ENCODE data around the gene IQGAP1. TPM values are rescaled to one million over a fixed set of nuclear protein-coding genes. Genes with fewer than 3 reads are reported as not detected.

IQGAP1 gene
- total RNA-seq, 1 experiment from 2014 or later: 113 TPM

GRCh38 chr15:90497912-90498311 lies 109.9 kb downstream of the IQGAP1 start:
- ChIA-PET POLR2A (no interaction called here), RAD21 (ENCODE audit: low non-redundant PET in 1 of 2, low total read pairs in 2 of 2, uncharacterized antibody in 2 of 2, unreplicated experiment in 2 of 2) (no interaction called here), CTCF (no interaction called here)
- no peaks in the 10 kb centered on the region for H3K27me3 ChIP-seq (ENCODE audit: insufficient read depth, low read length)
- H3K4me1 ChIP-seq (ENCODE audit: control insufficient read depth in 1 of 2, insufficient read depth in 2 of 2, low read length in 2 of 2): no peaks in the 10 kb centered on the region
- H4K20me1 ChIP-seq (ENCODE audit: insufficient read depth): no peaks in the 10 kb centered on the region
- H3K9ac ChIP-seq (ENCODE audit: low read length): no peak overlapping the region
- H2AFZ ChIP-seq (ENCODE audit: low read depth, low read length, poor library complexity, severe bottlenecking): no peak overlapping the region
- TF ChIP-seq POLR2AphosphoS5 (IDR thresholded peaks at IDR 0.05; ENCODE audit: low read depth, low read length): no peak
- TF ChIP-seq SIN3A (IDR thresholded peaks at IDR 0.05; ENCODE audit: low read depth): no peak
- TF ChIP-seq ZBTB33 (IDR thresholded peaks at IDR 0.05; ENCODE audit: extremely low read depth, insufficient replicate concordance, low read length): no peak
- TF ChIP-seq POLR2A (IDR thresholded peaks at IDR 0.05; ENCODE audit: borderline replicate concordance, extremely low read depth, insufficient read depth, insufficient read length): no peak
- TF ChIP-seq EGR1 (IDR thresholded peaks at IDR 0.05; ENCODE audit: low read depth): no peak
- no peak for TF ChIP-seq SP1 (IDR thresholded peaks at IDR 0.05; ENCODE audit: low read depth)
- no peak for TF ChIP-seq RAD21 (IDR thresholded peaks at IDR 0.05; ENCODE audit: low read depth)
- TF ChIP-seq ZNF274 (IDR thresholded peaks at IDR 0.05; ENCODE audit: low read depth, low read length): no peak
- no peak for TF ChIP-seq MAX (IDR thresholded peaks at IDR 0.05)
- no peak for TF ChIP-seq ATF3 (IDR thresholded peaks at IDR 0.05)
- TF ChIP-seq EZH2 (IDR thresholded peaks at IDR 0.05): no peak
- no peak for TF ChIP-seq SRF (IDR thresholded peaks at IDR 0.05; ENCODE audit: low read depth)
- TF ChIP-seq TCF7L2 (IDR thresholded peaks at IDR 0.05; ENCODE audit: borderline replicate concordance, extremely low read depth, insufficient read depth, insufficient read length): no peak
- no peak for TF ChIP-seq REST (IDR thresholded peaks at IDR 0.05; ENCODE audit: low read depth)
- TF ChIP-seq EZH2phosphoT487 (IDR thresholded peaks at IDR 0.05; ENCODE audit: borderline replicate concordance): no peak
- H3K27ac ChIP-seq (ENCODE audit: low read depth, low read length): no peak overlapping the region
- ATAC-seq: no peak
- H3K9me3 ChIP-seq (ENCODE audit: control insufficient read depth in 1 of 2, insufficient read depth in 1 of 2, low read depth in 1 of 2, low read length in 2 of 2): no peaks in the 10 kb centered on the region
- BruUV-seq (replicated peaks): no TSS peak
- intact Hi-C loops (cut with micrococcal nuclease): no loop called here
- H3K79me2 ChIP-seq (ENCODE audit: insufficient read depth, low read length): no peaks in the 10 kb centered on the region
- no peak for DNase-seq (ENCODE audit: low read depth, low spot score)
- no peaks in the 10 kb centered on the region for H3K9me2 ChIP-seq (ENCODE audit: insufficient read depth)
- no peak overlapping the region for H3K4me2 ChIP-seq (ENCODE audit: low read length)
- H3K36me3 ChIP-seq (ENCODE audit: control insufficient read depth in 1 of 2, insufficient read depth in 2 of 2, low read length in 2 of 2): peaks cover 24 to 47% of the 10 kb centered on the region in 2 experiments; a peak in 3 of 4 replicates
- H3K4me3 ChIP-seq (replicated peaks in 1 of 2; ENCODE audit: low read depth in 1 of 2, low read length in 2 of 2): no peak overlapping the region
